Stimulated activated CD4-positive, alpha-beta T cell treated with anti-CD3 and anti-CD28 coated beads, Interleukin-15, amount 100 ng/mL, for 24 hours (primary cell): ENCODE measurements around the gene IMMP2L.

ENCODE experiments used
- DNase-seq: peaks from one replicate; pipeline ENCODE4 v3.0.0-alpha.2; 2020

Gene IMMP2L

GRCh38 chr7:111059833-111060232 is 502.5 kb downstream of the IMMP2L start:
- no peak for DNase-seq

- DNase-seq: no peak
Observed at GRCh38 chr7:111057066-111057465, 505.2 kb downstream of the IMMP2L start.

- DNase-seq: no peak
Observed at GRCh38 chr7:111056371-111056770, 505.9 kb downstream of the IMMP2L start.

GRCh38 chr7:111053035-111053434 is 509.3 kb downstream of the IMMP2L start:
- no peak for DNase-seq

GRCh38 chr7:111051832-111052231 is 510.5 kb downstream of the IMMP2L start:
- no peak for DNase-seq

- DNase-seq: no peak
Observed at GRCh38 chr7:111050875-111051416, 511.3 kb downstream of the IMMP2L start.

GRCh38 chr7:111049971-111050680 is 512.2 kb downstream of the IMMP2L start:
- no peak for DNase-seq

- DNase-seq: no peak
Observed at GRCh38 chr7:111047595-111047994, 514.7 kb downstream of the IMMP2L start.

- DNase-seq: no peak
Observed at GRCh38 chr7:111045449-111045848, 516.8 kb downstream of the IMMP2L start.

- DNase-seq: no peak
Observed at GRCh38 chr7:111043561-111043960, 518.7 kb downstream of the IMMP2L start.

GRCh38 chr7:111042842-111043241 is 519.5 kb downstream of the IMMP2L start:
- no peak for DNase-seq

GRCh38 chr7:111041577-111041976 is 520.7 kb downstream of the IMMP2L start:
- DNase-seq: no peak

GRCh38 chr7:111038185-111038584 is 524.1 kb downstream of the IMMP2L start:
- DNase-seq: no peak

- DNase-seq: no peak
Observed at GRCh38 chr7:111031916-111032315, 530.4 kb downstream of the IMMP2L start.

GRCh38 chr7:111030336-111030735 is 532.0 kb downstream of the IMMP2L start:
- DNase-seq: no peak

- peak; percentile 62 for DNase-seq
Observed at GRCh38 chr7:111029574-111030251, 532.6 kb downstream of the IMMP2L start.

- no peak for DNase-seq
Observed at GRCh38 chr7:111029141-111029572, 533.1 kb downstream of the IMMP2L start.

GRCh38 chr7:111027396-111027795 is 534.9 kb downstream of the IMMP2L start:
- no peak for DNase-seq

GRCh38 chr7:111026806-111027205 is 535.5 kb downstream of the IMMP2L start:
- DNase-seq: no peak

GRCh38 chr7:111026343-111026742 is 535.9 kb downstream of the IMMP2L start:
- no peak for DNase-seq

- peak; percentile 44 for DNase-seq
Observed at GRCh38 chr7:111025006-111025405, 537.3 kb downstream of the IMMP2L start.

GRCh38 chr7:111018960-111019736 is 543.1 kb downstream of the IMMP2L start:
- DNase-seq: no peak

GRCh38 chr7:111018447-111018846 is 543.8 kb downstream of the IMMP2L start:
- no peak for DNase-seq
